ENCODE data around the gene ANXA7. TPM values are rescaled to one million over a fixed set of nuclear protein-coding genes. Genes with fewer than 3 reads are reported as not detected.

ANXA7 gene
- total RNA-seq (100 to 1,000 TPM; 134 to 205 (median 161) TPM), polyA plus RNA-seq (100 to 1,000 TPM in 1 of 3 donors, 10 to 100 TPM in 2; 69.0 to 166 (median 99.1) TPM)
- long read RNA-seq, donor 1, transcript ANXA7-201 (14 exons, 2,174 nt), result major isoform, 192 of 271 reads
- long read RNA-seq, donor 1, transcript ANXA7-202 (13 exons, 2,452 nt), result minor isoform, 5 of 271 reads
- long read RNA-seq, donor 1, partial matches to known transcripts, result 53 of 271 reads
- long read RNA-seq, donor 1, other reads (novel, unspliced or antisense), result 21 of 271 reads
- long read RNA-seq, donor 2, transcript ANXA7-201 (14 exons, 2,174 nt), result major isoform, 556 of 788 reads
- long read RNA-seq, donor 2, transcript ANXA7-202 (13 exons, 2,452 nt), result minor isoform, 20 of 788 reads
- long read RNA-seq, donor 2, partial matches to known transcripts, result 128 of 788 reads
- long read RNA-seq, donor 2, other reads (novel, unspliced or antisense), result 84 of 788 reads

DNA sequence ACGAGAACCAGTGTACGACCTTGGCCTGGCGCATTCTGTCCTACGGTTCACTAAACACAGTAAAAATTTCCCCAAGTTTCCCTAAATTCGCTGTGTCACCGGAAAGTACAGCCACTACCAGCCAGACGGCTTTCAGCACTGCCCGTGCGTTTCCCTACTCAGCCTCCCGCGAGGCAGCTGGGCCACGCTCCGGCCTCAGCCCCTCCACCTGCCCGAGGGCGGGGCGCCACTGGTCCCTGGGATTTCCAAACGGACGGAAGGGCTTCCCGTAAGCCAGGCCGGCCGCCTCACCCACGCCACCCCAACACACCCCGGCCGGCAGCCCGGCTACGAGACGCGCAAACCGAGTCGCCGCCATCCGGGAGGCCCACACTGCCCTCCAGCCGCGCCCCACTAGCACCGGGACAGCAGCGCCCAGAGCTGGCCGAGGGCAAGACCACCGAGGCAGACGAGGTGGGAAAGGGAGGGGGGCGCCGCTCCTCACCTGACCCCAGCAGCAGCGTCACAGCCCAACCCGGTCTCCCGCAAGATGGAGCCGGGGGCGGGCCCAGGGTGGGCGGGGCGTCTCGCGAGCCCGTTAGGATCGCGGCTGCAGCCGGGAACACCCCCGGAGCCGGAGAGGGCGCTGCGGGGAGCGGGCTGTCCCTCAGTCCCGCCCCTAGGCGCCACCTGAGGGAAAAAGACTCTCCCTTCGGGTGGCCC, at the start of gene ANXA7:
ANXA7 (minus strand) TSS at position 531 of the 702 bp plus-strand sequence. CDS start 13,202 bp downstream, outside the sequence.
- H3K4me1 ChIP-seq, result peaks cover 35% of the 10 kb centered on the region
- peak within 1 kb of the TSS; percentile 79 for H3K4me3 ChIP-seq
- 0 to 1% (median 0%) methylated on average over 43 to 62 of the region's 62 CpGs for WGBS, 3 donors
- H3K27me3 ChIP-seq (ENCODE audit: insufficient read depth in 3 of 3, low read length in 2 of 3), result no peaks in the 10 kb centered on the region
- H3K36me3 ChIP-seq (ENCODE audit: insufficient read depth in 1 of 2, low read depth in 1 of 2), result no peaks in the 10 kb centered on the region
- ATAC-seq, result peak; percentile 91 to 96 (median 94)
- peak; percentile 95 to 96 for DNase-seq
- H3K27ac ChIP-seq, result peak within 1 kb of the TSS; percentile 95
- TF ChIP-seq, protein P1, sequence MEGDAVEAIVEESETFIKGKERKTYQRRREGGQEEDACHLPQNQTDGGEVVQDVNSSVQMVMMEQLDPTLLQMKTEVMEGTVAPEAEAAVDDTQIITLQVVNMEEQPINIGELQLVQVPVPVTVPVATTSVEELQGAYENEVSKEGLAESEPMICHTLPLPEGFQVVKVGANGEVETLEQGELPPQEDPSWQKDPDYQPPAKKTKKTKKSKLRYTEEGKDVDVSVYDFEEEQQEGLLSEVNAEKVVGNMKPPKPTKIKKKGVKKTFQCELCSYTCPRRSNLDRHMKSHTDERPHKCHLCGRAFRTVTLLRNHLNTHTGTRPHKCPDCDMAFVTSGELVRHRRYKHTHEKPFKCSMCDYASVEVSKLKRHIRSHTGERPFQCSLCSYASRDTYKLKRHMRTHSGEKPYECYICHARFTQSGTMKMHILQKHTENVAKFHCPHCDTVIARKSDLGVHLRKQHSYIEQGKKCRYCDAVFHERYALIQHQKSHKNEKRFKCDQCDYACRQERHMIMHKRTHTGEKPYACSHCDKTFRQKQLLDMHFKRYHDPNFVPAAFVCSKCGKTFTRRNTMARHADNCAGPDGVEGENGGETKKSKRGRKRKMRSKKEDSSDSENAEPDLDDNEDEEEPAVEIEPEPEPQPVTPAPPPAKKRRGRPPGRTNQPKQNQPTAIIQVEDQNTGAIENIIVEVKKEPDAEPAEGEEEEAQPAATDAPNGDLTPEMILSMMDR (IDR thresholded peaks at IDR 0.05), result peak; percentile 21
- intact Hi-C loops (cut with DNase I), result loop anchor here in 1 of 2 donors (5.0 kb wide), 1 partner anchor 84 kb away; the partner anchor contains the start of gene PPP3CB
- H3K9me3 ChIP-seq, result no peaks in the 10 kb centered on the region

DNA sequence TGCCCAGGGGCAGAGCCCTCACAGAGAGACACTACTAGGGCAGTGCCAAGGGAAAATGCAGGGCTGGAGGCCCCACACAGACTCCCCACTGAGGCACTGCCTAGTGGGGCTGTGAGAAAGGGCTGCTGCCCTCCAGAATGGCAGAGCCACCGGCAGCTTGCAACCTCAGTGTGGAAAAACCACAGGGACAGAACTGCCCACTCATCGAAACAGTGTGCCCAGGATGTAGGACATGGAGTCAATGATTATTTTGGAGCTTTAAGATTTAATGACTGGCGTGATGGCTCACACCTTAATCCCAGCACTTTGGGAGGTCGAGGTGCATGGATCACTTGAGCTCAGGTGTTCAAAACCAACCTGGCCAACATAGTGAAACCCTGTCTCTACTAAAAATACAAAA, 47.0 kb upstream of the ANXA7 start:
- Histone ChIP-seq H3K36me3 (ENCODE audit: insufficient read depth in 1 of 2, low read depth in 1 of 2) (peaks cover 0 to 33% of the 10 kb centered on the region in 2 donors), H3K27me3 (ENCODE audit: insufficient read depth in 3 of 3, low read length in 2 of 3) (no peaks in the 10 kb centered on the region), H3K9me3 (no peaks in the 10 kb centered on the region), H3K4me3 (no peak overlapping the region), H3K27ac (peak overlapping the region; percentile 3), H3K4me1 (peaks cover 14% of the 10 kb centered on the region)
- intact Hi-C loops (cut with DNase I), result no loop called here
- TF ChIP-seq, protein P1 (IDR thresholded peaks at IDR 0.05), result no peak
- no peak for DNase-seq
- no peak for ATAC-seq
- WGBS, 3 donors, result 89 to 98% (median 96%) methylated on average over 4 of the region's 4 CpGs

DNA sequence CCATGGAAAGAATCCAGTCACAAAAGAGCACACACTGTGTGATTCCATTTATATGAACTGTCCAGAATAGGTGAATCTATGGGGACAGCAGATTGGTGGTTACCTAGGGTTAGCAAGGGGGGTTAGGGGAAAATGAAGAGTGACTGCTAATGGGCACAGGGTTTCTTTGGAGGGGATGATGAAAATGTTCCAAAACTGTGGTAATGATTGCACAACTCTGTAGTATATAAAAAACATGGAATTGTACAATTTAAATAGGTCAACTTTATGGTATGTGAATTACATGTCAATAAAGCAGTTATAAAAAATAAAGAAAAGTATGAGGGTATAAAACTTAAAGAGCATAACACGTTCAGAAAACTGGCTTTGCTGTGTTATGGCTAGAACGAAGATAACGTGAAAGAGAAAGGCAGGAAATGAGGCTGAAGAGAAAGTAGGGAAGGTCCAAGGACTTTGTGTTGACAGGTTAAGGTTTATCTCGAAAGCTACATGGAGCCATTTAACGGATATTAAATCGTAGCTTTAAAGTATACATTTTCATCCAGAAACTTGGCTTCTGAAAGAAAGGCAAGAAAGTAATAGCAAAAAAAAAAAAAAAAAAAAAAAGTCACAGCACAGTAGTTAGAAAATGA, 45.9 kb upstream of the ANXA7 start:
- Histone ChIP-seq H3K36me3 (ENCODE audit: insufficient read depth in 1 of 2, low read depth in 1 of 2) (peaks cover 0 to 38% of the 10 kb centered on the region in 2 donors), H3K4me3 (no peak overlapping the region)
- no peak for ATAC-seq

DNA sequence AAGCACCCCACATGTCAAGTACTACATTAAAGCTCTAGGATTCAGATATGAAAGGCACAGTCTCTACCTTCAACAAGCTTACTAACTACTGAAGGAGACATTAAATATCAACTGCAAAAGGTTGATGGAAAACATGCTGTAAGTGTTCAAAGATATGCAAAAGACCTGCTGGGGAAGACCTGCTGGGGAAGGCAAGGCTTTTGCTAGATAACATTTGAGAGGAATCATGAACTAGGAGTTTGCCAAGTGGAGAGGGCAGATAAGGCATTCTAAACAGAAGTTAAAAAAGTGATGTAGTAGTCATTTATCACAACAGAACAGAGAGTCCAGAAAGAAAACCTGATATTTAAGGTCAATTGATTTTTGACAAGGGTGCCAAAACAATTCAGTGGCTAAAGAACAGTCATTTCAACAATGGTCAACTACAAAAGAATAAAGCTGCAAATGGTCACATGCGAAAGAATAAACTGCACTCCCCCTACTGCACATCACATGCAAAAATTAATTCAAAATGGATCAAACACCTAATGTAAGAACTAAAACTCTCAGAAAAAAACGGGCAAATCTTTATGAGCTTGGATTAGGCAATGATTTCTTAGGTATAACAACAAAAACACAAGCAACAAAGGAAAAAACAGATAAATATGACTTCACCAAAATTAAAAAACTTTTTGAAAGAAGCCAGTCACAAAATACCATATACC, 42.5 kb upstream of the ANXA7 start:
- 86 to 90% (median 88%) methylated on average over 2 of the region's 2 CpGs for WGBS, 3 donors
- intact Hi-C loops (cut with DNase I), result no loop called here
- no peak overlapping the region for H3K4me3 ChIP-seq
- TF ChIP-seq, protein P1 (IDR thresholded peaks at IDR 0.05), result no peak
- DNase-seq (no peak), ATAC-seq (no peak)
- H3K27me3 ChIP-seq (ENCODE audit: insufficient read depth in 3 of 3, low read length in 2 of 3), result no peaks in the 10 kb centered on the region
- H3K36me3 ChIP-seq (ENCODE audit: insufficient read depth in 1 of 2, low read depth in 1 of 2), result peaks cover 0 to 49% of the 10 kb centered on the region in 2 donors
- no peaks in the 10 kb centered on the region for H3K9me3 ChIP-seq
- H3K4me1 ChIP-seq, result peaks cover 4% of the 10 kb centered on the region
- no peak overlapping the region for H3K27ac ChIP-seq

More for the DNA sequence above, 45.9 kb upstream of the ANXA7 start:
- H3K27me3 ChIP-seq (ENCODE audit: insufficient read depth in 3 of 3, low read length in 2 of 3), result no peaks in the 10 kb centered on the region
- peaks cover 4% of the 10 kb centered on the region for H3K4me1 ChIP-seq
- TF ChIP-seq, protein P1 (IDR thresholded peaks at IDR 0.05), result no peak
- no peak for DNase-seq
- H3K9me3 ChIP-seq, result no peaks in the 10 kb centered on the region
- peak overlapping the region; percentile 46 for H3K27ac ChIP-seq
- intact Hi-C loops (cut with DNase I), result no loop called here
- 84 to 96% (median 90%) methylated on average over 6 of the region's 6 CpGs for WGBS, 3 donors

Measured in psoas muscle (tissue), 8 donors.